ENCODE measurements around the gene MRPL10. TPM values are rescaled to one million over a fixed set of nuclear protein-coding genes. Genes with fewer than 3 reads are reported as not detected.

Gene MRPL10
- total RNA-seq, 4 donors from 2014 or later: 14.7 to 44.1 (median 27.7) TPM

Other genes starting within 250 kb of the MRPL10 start
- gene KPNB1, start 181.6 kb downstream of the MRPL10 start, total RNA-seq: 100 to 1,000 TPM in 3 of 4 donors, 10 to 100 TPM in 1; 55.6 to 313 (median 209) TPM
- 10 to 100 TPM in 2 of 4 donors, 1 to 10 TPM in 2; 2.6 to 24.8 (median 10.7) TPM for gene TBKBP1, start 137.4 kb downstream of the MRPL10 start, total RNA-seq
- under 1 TPM in 2 of 4 donors, not detected in 2; 0.49 to 0.51 TPM for gene TBX21, start 98.3 kb downstream of the MRPL10 start, total RNA-seq
- gene OSBPL7, start 9.7 kb downstream of the MRPL10 start, total RNA-seq: 10 to 100 TPM in 2 of 4 donors, 1 to 10 TPM in 2; 1.0 to 23.4 (median 10.7) TPM
- 1 to 10 TPM in 2 of 4 donors, under 1 TPM in 2; 0.14 to 1.5 (median 0.76) TPM for gene LRRC46, start 129 bp upstream of the MRPL10 start, total RNA-seq
- gene SCRN2, start 9.7 kb upstream of the MRPL10 start, total RNA-seq: 10 to 100 TPM; 12.4 to 80.7 (median 39.8) TPM
- 1 to 10 TPM in 2 of 4 donors, not detected in 2; 1.4 to 1.5 TPM for gene SP6, start 19.6 kb upstream of the MRPL10 start, total RNA-seq
- gene SP2, start 64.7 kb upstream of the MRPL10 start, total RNA-seq: 10 to 100 TPM in 1 of 4 donors, 1 to 10 TPM in 2, under 1 TPM in 1; 0.88 to 18.7 (median 1.3) TPM
- gene PNPO, start 110.0 kb upstream of the MRPL10 start, total RNA-seq: 10 to 100 TPM; 16.7 to 29.4 (median 17.4) TPM
- 1 to 10 TPM in 1 of 4 donors, under 1 TPM in 1, not detected in 2; 0.29 to 2.0 TPM for gene PRR15L, start 126.3 kb upstream of the MRPL10 start, total RNA-seq
- 100 to 1,000 TPM; 118 to 180 (median 146) TPM for gene CDK5RAP3, start 139.6 kb upstream of the MRPL10 start, total RNA-seq
- gene COPZ2, start 206.3 kb upstream of the MRPL10 start, total RNA-seq: 10 to 100 TPM; 12.9 to 82.7 (median 35.3) TPM
- gene NFE2L1, start 216.8 kb upstream of the MRPL10 start, total RNA-seq: 100 to 1,000 TPM in 2 of 4 donors, 10 to 100 TPM in 2; 85.6 to 323 (median 176) TPM